Measurements from ENCODE around the gene OR52J3.

The OR52J3 gene

DNA sequence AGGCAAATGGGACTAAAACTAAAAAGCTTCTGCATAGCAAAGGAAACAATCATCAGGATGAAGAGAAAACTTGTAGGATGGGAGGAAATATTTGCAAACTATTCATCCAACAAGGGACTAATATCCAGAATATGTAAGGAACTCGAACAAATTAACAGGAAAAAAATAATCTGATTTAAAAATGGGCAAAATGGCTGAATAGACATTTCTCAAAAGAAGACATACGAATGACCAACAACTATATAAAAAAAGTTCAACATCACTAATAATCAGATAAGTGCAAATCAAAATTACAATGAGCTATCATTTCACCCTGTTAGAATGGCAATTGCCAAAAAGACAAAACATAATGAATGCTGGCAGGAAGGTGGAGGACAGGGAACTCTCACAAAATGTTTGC lies 35.1 kb downstream of the OR52J3 start:
- H3K18ac ChIP-seq (ENCODE audit: low read length): no peak overlapping the region
- no peaks in the 10 kb centered on the region for H3K36me3 ChIP-seq (ENCODE audit: control insufficient read depth, insufficient read depth, low read length)
- H2BK120ac ChIP-seq (ENCODE audit: low read depth, low read length): no peak overlapping the region
- H3K4me1 ChIP-seq (ENCODE audit: control insufficient read depth, low read depth, low read length): no peaks in the 10 kb centered on the region
- no peak overlapping the region for H3K56ac ChIP-seq (ENCODE audit: low read length)
- no peak overlapping the region for H3K4ac ChIP-seq (ENCODE audit: low read depth, low read length)
- no peaks in the 10 kb centered on the region for H3K79me1 ChIP-seq (ENCODE audit: low read length)
- no peaks in the 10 kb centered on the region for H3K27me3 ChIP-seq (ENCODE audit: insufficient read depth, low read length, poor library complexity)
- H3K27ac ChIP-seq (ENCODE audit: low read depth, low read length): no peak overlapping the region
- no peak overlapping the region for H4K8ac ChIP-seq (ENCODE audit: low read depth, low read length)
- no peak overlapping the region for H2BK15ac ChIP-seq (replicated peaks; ENCODE audit: low read depth)
- no peak overlapping the region for H3K9ac ChIP-seq (ENCODE audit: low read length)
- no peak for DNase-seq
- H2BK5ac ChIP-seq (ENCODE audit: low read length): no peak overlapping the region
- no CpG with 5 or more reads among the region's 2 CpGs for WGBS (ENCODE audit: extremely low coverage, insufficient coverage, low lambda C conversion rate)
- H3K4me3 ChIP-seq (ENCODE audit: low read length): no peak overlapping the region
- no peak overlapping the region for H4K5ac ChIP-seq (ENCODE audit: low read length)
- no peaks in the 10 kb centered on the region for H3K79me2 ChIP-seq (ENCODE audit: control insufficient read depth, insufficient read depth, low read length)
- H3K4me2 ChIP-seq (ENCODE audit: low read length): no peak overlapping the region
- no peak overlapping the region for H3K23ac ChIP-seq (ENCODE audit: low read length)
- H2AK5ac ChIP-seq (ENCODE audit: low read length): no peak overlapping the region

- DNase-seq: no peak
- H3K18ac ChIP-seq (ENCODE audit: low read length): no peak overlapping the region
- H3K23ac ChIP-seq (ENCODE audit: low read length): no peak overlapping the region
- H3K4me3 ChIP-seq (ENCODE audit: low read length): no peak overlapping the region
- no peaks in the 10 kb centered on the region for H3K27me3 ChIP-seq (ENCODE audit: insufficient read depth, low read length, poor library complexity)
- no peak overlapping the region for H2AK5ac ChIP-seq (ENCODE audit: low read length)
- H3K79me1 ChIP-seq (ENCODE audit: low read length): no peaks in the 10 kb centered on the region
- no peak overlapping the region for H2BK120ac ChIP-seq (ENCODE audit: low read depth, low read length)
- H3K4me2 ChIP-seq (ENCODE audit: low read length): no peak overlapping the region
- H4K5ac ChIP-seq (ENCODE audit: low read length): no peak overlapping the region
- no peak overlapping the region for H3K4ac ChIP-seq (ENCODE audit: low read depth, low read length)
- no peaks in the 10 kb centered on the region for H3K4me1 ChIP-seq (ENCODE audit: control insufficient read depth, low read depth, low read length)
- no peak overlapping the region for H3K56ac ChIP-seq (ENCODE audit: low read length)
- no peak overlapping the region for H4K8ac ChIP-seq (ENCODE audit: low read depth, low read length)
- no peak overlapping the region for H2BK5ac ChIP-seq (ENCODE audit: low read length)
- no peaks in the 10 kb centered on the region for H3K36me3 ChIP-seq (ENCODE audit: control insufficient read depth, insufficient read depth, low read length)
- no peak overlapping the region for H3K27ac ChIP-seq (ENCODE audit: low read depth, low read length)
- no peak overlapping the region for H2BK15ac ChIP-seq (replicated peaks; ENCODE audit: low read depth)
- no peak overlapping the region for H3K9ac ChIP-seq (ENCODE audit: low read length)
- H3K79me2 ChIP-seq (ENCODE audit: control insufficient read depth, insufficient read depth, low read length): no peaks in the 10 kb centered on the region
Observed at GRCh38 chr11:5083602-5084001, 37.3 kb downstream of the OR52J3 start.

DNA sequence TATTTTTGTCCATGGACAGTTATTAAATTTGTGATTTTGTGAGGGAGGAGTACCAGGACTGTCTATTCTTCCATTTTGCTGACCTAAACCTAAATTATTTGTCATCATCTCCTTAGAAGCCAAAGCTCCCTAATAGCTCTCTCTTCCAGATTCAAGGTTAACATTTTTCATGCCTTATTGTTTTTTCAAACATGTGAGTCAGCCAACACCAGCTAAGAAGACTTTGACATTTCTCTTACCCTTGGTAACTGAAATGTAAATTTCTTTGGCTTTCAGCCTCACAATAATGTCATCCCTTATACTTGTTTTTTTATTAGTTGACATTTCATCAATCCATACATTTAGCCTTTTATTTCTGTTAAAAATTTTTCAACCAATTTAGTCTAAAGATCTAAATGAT lies 42.2 kb downstream of the OR52J3 start:
- no peak overlapping the region for H3K9ac ChIP-seq (ENCODE audit: low read length)
- H3K56ac ChIP-seq (ENCODE audit: low read length): no peak overlapping the region
- no peak overlapping the region for H2BK5ac ChIP-seq (ENCODE audit: low read length)
- H4K5ac ChIP-seq (ENCODE audit: low read length): no peak overlapping the region
- H3K18ac ChIP-seq (ENCODE audit: low read length): no peak overlapping the region
- H3K79me2 ChIP-seq (ENCODE audit: control insufficient read depth, insufficient read depth, low read length): no peaks in the 10 kb centered on the region
- no peak for DNase-seq
- H3K27me3 ChIP-seq (ENCODE audit: insufficient read depth, low read length, poor library complexity): no peaks in the 10 kb centered on the region
- no peak overlapping the region for H3K27ac ChIP-seq (ENCODE audit: low read depth, low read length)
- no peak overlapping the region for H3K4ac ChIP-seq (ENCODE audit: low read depth, low read length)
- no peaks in the 10 kb centered on the region for H3K4me1 ChIP-seq (ENCODE audit: control insufficient read depth, low read depth, low read length)
- no peak overlapping the region for H2AK5ac ChIP-seq (ENCODE audit: low read length)
- H4K8ac ChIP-seq (ENCODE audit: low read depth, low read length): no peak overlapping the region
- H2BK120ac ChIP-seq (ENCODE audit: low read depth, low read length): no peak overlapping the region
- no peaks in the 10 kb centered on the region for H3K79me1 ChIP-seq (ENCODE audit: low read length)
- H2BK15ac ChIP-seq (replicated peaks; ENCODE audit: low read depth): no peak overlapping the region
- no peak overlapping the region for H3K4me3 ChIP-seq (ENCODE audit: low read length)
- H3K4me2 ChIP-seq (ENCODE audit: low read length): no peak overlapping the region
- no peaks in the 10 kb centered on the region for H3K36me3 ChIP-seq (ENCODE audit: control insufficient read depth, insufficient read depth, low read length)
- H3K23ac ChIP-seq (ENCODE audit: low read length): no peak overlapping the region

- no peak for DNase-seq
- H3K4ac ChIP-seq (ENCODE audit: low read depth, low read length): no peak overlapping the region
- H3K4me1 ChIP-seq (ENCODE audit: control insufficient read depth, low read depth, low read length): no peaks in the 10 kb centered on the region
- no peak overlapping the region for H4K5ac ChIP-seq (ENCODE audit: low read length)
- no peak overlapping the region for H2AK5ac ChIP-seq (ENCODE audit: low read length)
- no CpG with 5 or more reads among the region's 1 CpG for WGBS (ENCODE audit: extremely low coverage, insufficient coverage, low lambda C conversion rate)
- no peak overlapping the region for H3K18ac ChIP-seq (ENCODE audit: low read length)
- H3K79me1 ChIP-seq (ENCODE audit: low read length): no peaks in the 10 kb centered on the region
- H3K79me2 ChIP-seq (ENCODE audit: control insufficient read depth, insufficient read depth, low read length): no peaks in the 10 kb centered on the region
- H4K8ac ChIP-seq (ENCODE audit: low read depth, low read length): no peak overlapping the region
- H3K27ac ChIP-seq (ENCODE audit: low read depth, low read length): no peak overlapping the region
- H2BK120ac ChIP-seq (ENCODE audit: low read depth, low read length): no peak overlapping the region
- no peak overlapping the region for H3K56ac ChIP-seq (ENCODE audit: low read length)
- no peak overlapping the region for H3K4me2 ChIP-seq (ENCODE audit: low read length)
- H3K9ac ChIP-seq (ENCODE audit: low read length): no peak overlapping the region
- no peak overlapping the region for H3K4me3 ChIP-seq (ENCODE audit: low read length)
- no peak overlapping the region for H2BK5ac ChIP-seq (ENCODE audit: low read length)
- H3K27me3 ChIP-seq (ENCODE audit: insufficient read depth, low read length, poor library complexity): no peaks in the 10 kb centered on the region
- no peak overlapping the region for H3K23ac ChIP-seq (ENCODE audit: low read length)
- H3K36me3 ChIP-seq (ENCODE audit: control insufficient read depth, insufficient read depth, low read length): no peaks in the 10 kb centered on the region
- no peak overlapping the region for H2BK15ac ChIP-seq (replicated peaks; ENCODE audit: low read depth)
Observed at GRCh38 chr11:5090668-5091067, 44.3 kb downstream of the OR52J3 start.

- Histone ChIP-seq H3K18ac (ENCODE audit: low read length) (no peak overlapping the region), H3K27ac (ENCODE audit: low read depth, low read length) (no peak overlapping the region), H2BK15ac (replicated peaks; ENCODE audit: low read depth) (no peak overlapping the region), H3K79me1 (ENCODE audit: low read length) (no peaks in the 10 kb centered on the region), H3K4me3 (ENCODE audit: low read length) (no peak overlapping the region), H3K56ac (ENCODE audit: low read length) (no peak overlapping the region), H2AK5ac (ENCODE audit: low read length) (no peak overlapping the region), H3K36me3 (ENCODE audit: control insufficient read depth, insufficient read depth, low read length) (no peaks in the 10 kb centered on the region), H4K5ac (ENCODE audit: low read length) (no peak overlapping the region), H3K79me2 (ENCODE audit: control insufficient read depth, insufficient read depth, low read length) (no peaks in the 10 kb centered on the region), H2BK5ac (ENCODE audit: low read length) (no peak overlapping the region), H3K4me2 (ENCODE audit: low read length) (no peak overlapping the region), H3K23ac (ENCODE audit: low read length) (no peak overlapping the region), H3K27me3 (ENCODE audit: insufficient read depth, low read length, poor library complexity) (no peaks in the 10 kb centered on the region), H2BK120ac (ENCODE audit: low read depth, low read length) (no peak overlapping the region), H3K4ac (ENCODE audit: low read depth, low read length) (no peak overlapping the region), H3K9ac (ENCODE audit: low read length) (no peak overlapping the region), H4K8ac (ENCODE audit: low read depth, low read length) (no peak overlapping the region), H3K4me1 (ENCODE audit: control insufficient read depth, low read depth, low read length) (no peaks in the 10 kb centered on the region)
- no CpG with 5 or more reads among the region's 8 CpGs for WGBS (ENCODE audit: extremely low coverage, insufficient coverage, low lambda C conversion rate)
- DNase-seq: no peak
Observed at GRCh38 chr11:5092821-5093585, 46.7 kb downstream of the OR52J3 start.

DNA sequence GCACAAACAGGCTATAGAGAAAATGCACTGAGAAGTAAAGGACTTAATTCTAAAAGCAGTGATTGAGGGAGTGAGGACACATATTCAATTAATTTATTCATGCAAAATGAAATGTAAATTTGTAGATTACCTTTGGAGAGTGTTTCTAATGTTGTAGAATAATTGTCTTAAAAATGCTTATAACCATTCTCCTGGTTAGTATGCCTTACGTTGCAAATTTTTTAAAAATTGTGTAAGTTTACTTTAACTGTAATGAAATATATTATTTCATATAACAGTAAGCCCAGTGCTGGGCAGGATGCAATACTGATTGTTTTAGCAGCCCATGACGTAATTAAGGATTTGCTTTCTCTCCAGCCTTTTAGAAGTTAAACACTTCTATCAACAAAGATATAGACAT lies 49.7 kb downstream of the OR52J3 start:
- Histone ChIP-seq H3K27ac (ENCODE audit: low read depth, low read length) (no peak overlapping the region), H3K56ac (ENCODE audit: low read length) (no peak overlapping the region), H3K18ac (ENCODE audit: low read length) (no peak overlapping the region), H3K4me3 (ENCODE audit: low read length) (no peak overlapping the region), H3K4me2 (ENCODE audit: low read length) (no peak overlapping the region), H3K23ac (ENCODE audit: low read length) (no peak overlapping the region), H3K9ac (ENCODE audit: low read length) (no peak overlapping the region), H3K79me2 (ENCODE audit: control insufficient read depth, insufficient read depth, low read length) (no peaks in the 10 kb centered on the region), H3K27me3 (ENCODE audit: insufficient read depth, low read length, poor library complexity) (no peaks in the 10 kb centered on the region), H3K4ac (ENCODE audit: low read depth, low read length) (no peak overlapping the region), H3K36me3 (ENCODE audit: control insufficient read depth, insufficient read depth, low read length) (no peaks in the 10 kb centered on the region), H4K8ac (ENCODE audit: low read depth, low read length) (no peak overlapping the region), H3K79me1 (ENCODE audit: low read length) (no peaks in the 10 kb centered on the region), H2BK5ac (ENCODE audit: low read length) (no peak overlapping the region), H2BK120ac (ENCODE audit: low read depth, low read length) (no peak overlapping the region), H2BK15ac (replicated peaks; ENCODE audit: low read depth) (no peak overlapping the region), H2AK5ac (ENCODE audit: low read length) (no peak overlapping the region), H4K5ac (ENCODE audit: low read length) (no peak overlapping the region), H3K4me1 (ENCODE audit: control insufficient read depth, low read depth, low read length) (no peaks in the 10 kb centered on the region)
- WGBS (ENCODE audit: extremely low coverage, insufficient coverage, low lambda C conversion rate): no CpG with 5 or more reads among the region's 2 CpGs
- no peak for DNase-seq
